HepG2 (cell line): ENCODE measurements around the gene SP140L. TPM values are rescaled to one million over a fixed set of nuclear protein-coding genes. Genes with fewer than 3 reads are reported as not detected.

Experiments
- ATAC-seq: fragments of 200-7000 bp; cut with Tn5 transposase; 3 replicates; pipeline ENCODE4 v1.9.1; 2020; ENCODE audit warnings: mild to moderate bottlenecking, moderate library complexity
- BruUV-seq: library from RNA; stranded (reverse); fragments of 400-500 nt; replicated peaks from 2 replicates; lab custom pipeline; 2021; lab: Mats Ljungman, UMichigan
- CTCF ChIA-PET: fragments of 300-600 bp; formaldehyde crosslinking; extraction: SDS; loops from one replicate; lab custom pipeline; 2021; ENCODE audit warnings: low total read pairs, inconsistent platforms, low intra/inter-chr PET ratio; lab: Yijun Ruan, JAX
- POLR2A ChIA-PET: fragments of 350-600 bp; sonication (Branson Sonifier 250); formaldehyde crosslinking; loops from one replicate; lab custom pipeline; 2020; ENCODE audit warnings: antibody characterized with exemption, inconsistent platforms; lab: Yijun Ruan, JAX
- DNase-seq: peaks from one replicate; pipeline ENCODE4 v3.0.0-alpha.2; 2015; ENCODE audit warnings: low spot score
- FAIRE-seq: peaks from 3 replicates; lab custom pipeline; 2011; peaks lifted over from hg19 to GRCh38; lab: Jason Lieb, UNC
- H2AFZ ChIP-seq: one replicate; pipeline ENCODE4 v1.6.1; 2011; ENCODE audit warnings: low read length, inconsistent platforms
- H3K27ac ChIP-seq: fragments of 300-600 bp; 3 replicates; pipeline ENCODE4 v1.8.0; 2011; ENCODE audit warnings: mixed run types, mild to moderate bottlenecking, mixed read lengths, low read length, inconsistent platforms; ENCODE audit not compliant: insufficient read depth; ENCODE audit errors: extremely low read length
- H3K27me3 ChIP-seq, 2 experiments: fragments of 200-600 bp in 1 of 2; 2 replicates in 1 of 2; 3 replicates in 1 of 2; pipeline versions ENCODE4 v1.6.0 to v1.8.0; 2011; ENCODE audit warnings: low read length in 2 of 2, mild to moderate bottlenecking in 2 of 2, moderate library complexity in 2 of 2, inconsistent platforms in 1 of 2; ENCODE audit not compliant: insufficient read depth in 2 of 2, control insufficient read depth in 1 of 2
- H3K36me3 ChIP-seq, 2 experiments: fragments of 200-600 bp in 1 of 2; replicated peaks in 1 of 2; 2 replicates in 1 of 2; 3 replicates in 1 of 2; pipeline versions ENCODE4 v1.5.1 to v1.8.0; 2011; ENCODE audit warnings: low read length in 2 of 2, inconsistent platforms in 1 of 2; ENCODE audit not compliant: insufficient read depth in 2 of 2, control insufficient read depth in 1 of 2
- H3K4me1 ChIP-seq: 2 replicates; pipeline ENCODE4 v1.5.1; 2012; ENCODE audit warnings: low read length, inconsistent platforms; ENCODE audit not compliant: insufficient read depth
- H3K4me2 ChIP-seq: 2 replicates; pipeline ENCODE4 v1.6.0; 2011; ENCODE audit warnings: low read depth, low read length, inconsistent platforms
- H3K4me3 ChIP-seq, 3 experiments: fragments of 200-600 bp in 1 of 3; sonication (generic), shearing (Covaris generic) in 1 of 3; replicated peaks in 1 of 3; 2 replicates each; pipeline ENCODE4 v1.5.1; 2011 to 2016; ENCODE audit warnings: low read length in 3 of 3, inconsistent platforms in 2 of 3, low read depth in 2 of 3, mild to moderate bottlenecking in 2 of 3, control low read depth in 1 of 3, mixed read lengths in 1 of 3; ENCODE audit not compliant: insufficient read depth in 1 of 3
- H3K79me2 ChIP-seq: one replicate; pipeline ENCODE4 v1.6.1; 2011; ENCODE audit warnings: low read length, inconsistent platforms; ENCODE audit not compliant: insufficient read depth
- H3K9ac ChIP-seq: 2 replicates; pipeline ENCODE4 v1.6.0; 2011; ENCODE audit warnings: mild to moderate bottlenecking, low read depth, low read length, inconsistent platforms; ENCODE audit not compliant: insufficient read depth
- H3K9me3 ChIP-seq: 2 replicates; pipeline ENCODE4 v1.5.1; 2012; ENCODE audit warnings: mild to moderate bottlenecking, low read length
- H4K20me1 ChIP-seq: 2 replicates; pipeline ENCODE4 v1.6.0; 2011; ENCODE audit warnings: inconsistent platforms, mild to moderate bottlenecking, low read length, moderate library complexity; ENCODE audit not compliant: insufficient read depth
- CREB1 ChIP-seq, 2 experiments: fragments of 450-650 bp in 1 of 2; IDR thresholded peaks; 2 replicates each; pipeline ENCODE4 v1.6.1; 2016 to 2017; ENCODE audit warnings: control low read depth in 1 of 2, mild to moderate bottlenecking in 1 of 2, missing compliant biosample characterization in 1 of 2, missing genetic modification characterization in 1 of 2
- DNMT3B ChIP-seq: conservative IDR thresholded peaks from 2 replicates; pipeline ENCODE4 v1.6.1; 2016; ENCODE audit warnings: missing biosample characterization, control low read depth
- HDAC1 ChIP-seq: sonication (generic); formaldehyde crosslinking; IDR thresholded peaks from 2 replicates; pipeline ENCODE4 v1.5.1; 2020; ENCODE audit warnings: mild to moderate bottlenecking, missing genetic modification reagents
- HMG20B ChIP-seq: conservative IDR thresholded peaks from 2 replicates; pipeline ENCODE4 v1.6.1; 2016; ENCODE audit warnings: missing genetic modification reagents, missing compliant biosample characterization
- HNRNPH1 ChIP-seq: fragments of 200-400 bp; formaldehyde crosslinking; optimal IDR thresholded peaks from 2 replicates; pipeline ENCODE3; 2017; ENCODE audit warnings: mild to moderate bottlenecking, low read depth, low read length
- HNRNPLL ChIP-seq: fragments of 200-400 bp; formaldehyde crosslinking; IDR thresholded peaks from 2 replicates; pipeline ENCODE4 v1.6.1; 2017; ENCODE audit warnings: mild to moderate bottlenecking, low read depth, low read length; ENCODE audit not compliant: poor library complexity, severe bottlenecking
- KDM5B ChIP-seq: sonication (generic); formaldehyde crosslinking; IDR thresholded peaks from 2 replicates; pipeline ENCODE4 v1.4.0; 2020; ENCODE audit warnings: missing genetic modification reagents, mild to moderate bottlenecking, borderline replicate concordance
- POGZ ChIP-seq: sonication (generic); formaldehyde crosslinking; IDR thresholded peaks from 2 replicates; pipeline ENCODE4 v1.4.0; 2020; ENCODE audit warnings: mild to moderate bottlenecking, missing genetic modification reagents
- RARA ChIP-seq: IDR thresholded peaks from 2 replicates; pipeline ENCODE4 v1.6.1; 2016; ENCODE audit warnings: missing genetic modification reagents, missing compliant biosample characterization
- STAG1 ChIP-seq: sonication (generic); formaldehyde crosslinking; IDR thresholded peaks from 2 replicates; pipeline ENCODE4 v1.4.0; 2020; ENCODE audit warnings: missing genetic modification reagents
- STAT5B ChIP-seq: sonication (generic); formaldehyde crosslinking; IDR thresholded peaks from 2 replicates; pipeline ENCODE4 v1.4.0; 2020; ENCODE audit warnings: missing genetic modification reagents
- TBL1XR1 ChIP-seq: fragments of 150-350 bp; IDR thresholded peaks from 2 replicates; pipeline ENCODE4 v1.6.1; 2014; ENCODE audit warnings: borderline replicate concordance, low read length; ENCODE audit not compliant: partially characterized antibody
- YEATS4 ChIP-seq: sonication (generic); formaldehyde crosslinking; IDR thresholded peaks from 2 replicates; pipeline ENCODE4 v1.4.0; 2020; ENCODE audit warnings: missing genetic modification reagents, borderline replicate concordance
- ZBTB20 ChIP-seq: sonication (generic); formaldehyde crosslinking; IDR thresholded peaks from 2 replicates; pipeline ENCODE4 v1.8.1; 2023; ENCODE audit warnings: missing genetic modification reagents, low read depth, mild to moderate bottlenecking, borderline replicate concordance
- ZNF766 ChIP-seq: sonication (generic); formaldehyde crosslinking; IDR thresholded peaks from 2 replicates; pipeline ENCODE4 v1.5.0; 2020; ENCODE audit warnings: missing genetic modification reagents, borderline replicate concordance
- in situ Hi-C: cut with HindIII; loops from 2 replicates; pipeline ENCODE4 v1.10.0; 2017; ENCODE audit warnings: low pct_unique_long_range_greater_than_20kb; ENCODE audit not compliant: extremely low pct_ligation_motif_present
- intact Hi-C: fragments of 100-400 bp; cut with micrococcal nuclease; formaldehyde crosslinking; loops from one replicate; pipeline ENCODE4 v1.10.0; 2022; ENCODE audit not compliant: unreplicated experiment
- polyA plus RNA-seq, 8 experiments: library from polyadenylated mRNA; depleted of rRNA in 3 of 8; stranded (reverse) in 7 of 8; unstranded in 1 of 8; fragments of >200 nt; fragmentation: Illumina TruSeq in 4 of 8; extraction: Trizol in 4 of 8; gene quantifications; 2 replicates each; pipeline versions ENCODE4 v1.2.1 to v1.2.3, GENCODE V29; 2011 to 2016; ENCODE audit warnings: low read depth in 4 of 8, missing spikeins in 1 of 8, mixed read lengths in 1 of 8; ENCODE audit not compliant: insufficient read depth in 1 of 8
- total RNA-seq, 5 experiments: library from RNA; depleted of rRNA; stranded (reverse); fragments of >200 nt; fragmentation: Illumina TruSeq; extraction: Trizol; gene quantifications; 2 replicates each; pipeline ENCODE4 v1.2.3, GENCODE V29; 2016; ENCODE audit warnings: low read depth in 1 of 5
- TF ChIP-seq, protein P1 (sequence below), 2 experiments: fragments of 450-650 bp in 1 of 2; sonication (generic) in 1 of 2; formaldehyde crosslinking in 1 of 2; IDR thresholded peaks; 2 replicates each; pipeline versions ENCODE4 v1.6.1 to v1.8.0; 2016 to 2022; ENCODE audit warnings: antibody characterized with exemption in 1 of 2, mild to moderate bottlenecking in 1 of 2, missing genetic modification reagents in 1 of 2
- TF ChIP-seq, protein P2 (sequence below): sonication (generic); formaldehyde crosslinking; IDR thresholded peaks from 2 replicates; pipeline ENCODE4 v1.8.1; 2023; ENCODE audit warnings: missing genetic modification reagents, mild to moderate bottlenecking, borderline replicate concordance

Gene SP140L
- total and polyA plus RNA-seq, 2 of the 13 experiments (the other 11 are each of a cell fraction or from before 2014, with no cell fraction given) = 10.9 to 17.5 TPM

DNA sequence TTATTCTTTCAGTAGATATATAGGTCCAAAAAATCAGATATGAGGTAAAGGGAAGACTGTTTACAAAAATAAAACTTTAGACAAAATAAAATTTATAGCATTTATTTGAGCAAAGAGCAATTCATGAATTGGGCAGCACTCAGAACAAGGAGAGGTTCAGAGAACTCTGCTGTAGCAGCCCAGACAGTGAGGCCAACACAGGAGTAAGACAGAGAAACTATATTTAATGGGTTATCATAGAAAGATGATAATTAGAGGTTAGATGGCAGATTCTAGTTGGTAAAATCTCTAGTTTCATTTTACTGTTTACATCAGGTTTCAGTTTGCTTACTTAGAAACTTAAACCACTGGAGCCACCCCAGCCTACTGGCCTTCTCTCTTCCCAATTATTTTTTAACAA lies 30.1 kb upstream of the SP140L start:
- CTCF ChIA-PET = no interaction called here
- H4K20me1 ChIP-seq = no peaks in the 10 kb centered on the region
- H3K4me1 ChIP-seq = no peaks in the 10 kb centered on the region
- TF ChIP-seq HNRNPH1 (no peak), HDAC1 (no peak), HNRNPLL (no peak), HMG20B (no peak), TBL1XR1 (no peak), KDM5B (CRISPR knock-in tag) (no peak), RARA (no peak), CREB1 (IDR thresholded peaks at IDR 0.05) (no peak), CREB1 (CRISPR knock-in tag; IDR thresholded peaks at IDR 0.05) (no peak), DNMT3B (no peak), ZBTB20 (CRISPR knock-in tag) (no peak), STAT5B (no peak), POGZ (CRISPR knock-in tag) (no peak), YEATS4 (CRISPR knock-in tag) (no peak), STAG1 (CRISPR knock-in tag) (no peak), ZNF766 (CRISPR knock-in tag) (no peak)
- TF ChIP-seq, protein P1, sequence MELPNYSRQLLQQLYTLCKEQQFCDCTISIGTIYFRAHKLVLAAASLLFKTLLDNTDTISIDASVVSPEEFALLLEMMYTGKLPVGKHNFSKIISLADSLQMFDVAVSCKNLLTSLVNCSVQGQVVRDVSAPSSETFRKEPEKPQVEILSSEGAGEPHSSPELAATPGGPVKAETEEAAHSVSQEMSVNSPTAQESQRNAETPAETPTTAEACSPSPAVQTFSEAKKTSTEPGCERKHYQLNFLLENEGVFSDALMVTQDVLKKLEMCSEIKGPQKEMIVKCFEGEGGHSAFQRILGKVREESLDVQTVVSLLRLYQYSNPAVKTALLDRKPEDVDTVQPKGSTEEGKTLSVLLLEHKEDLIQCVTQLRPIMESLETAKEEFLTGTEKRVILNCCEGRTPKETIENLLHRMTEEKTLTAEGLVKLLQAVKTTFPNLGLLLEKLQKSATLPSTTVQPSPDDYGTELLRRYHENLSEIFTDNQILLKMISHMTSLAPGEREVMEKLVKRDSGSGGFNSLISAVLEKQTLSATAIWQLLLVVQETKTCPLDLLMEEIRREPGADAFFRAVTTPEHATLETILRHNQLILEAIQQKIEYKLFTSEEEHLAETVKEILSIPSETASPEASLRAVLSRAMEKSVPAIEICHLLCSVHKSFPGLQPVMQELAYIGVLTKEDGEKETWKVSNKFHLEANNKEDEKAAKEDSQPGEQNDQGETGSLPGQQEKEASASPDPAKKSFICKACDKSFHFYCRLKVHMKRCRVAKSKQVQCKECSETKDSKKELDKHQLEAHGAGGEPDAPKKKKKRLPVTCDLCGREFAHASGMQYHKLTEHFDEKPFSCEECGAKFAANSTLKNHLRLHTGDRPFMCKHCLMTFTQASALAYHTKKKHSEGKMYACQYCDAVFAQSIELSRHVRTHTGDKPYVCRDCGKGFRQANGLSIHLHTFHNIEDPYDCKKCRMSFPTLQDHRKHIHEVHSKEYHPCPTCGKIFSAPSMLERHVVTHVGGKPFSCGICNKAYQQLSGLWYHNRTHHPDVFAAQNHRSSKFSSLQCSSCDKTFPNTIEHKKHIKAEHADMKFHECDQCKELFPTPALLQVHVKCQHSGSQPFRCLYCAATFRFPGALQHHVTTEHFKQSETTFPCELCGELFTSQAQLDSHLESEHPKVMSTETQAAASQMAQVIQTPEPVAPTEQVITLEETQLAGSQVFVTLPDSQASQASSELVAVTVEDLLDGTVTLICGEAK (IDR thresholded peaks at IDR 0.05) = no peak
- TF ChIP-seq, protein P1 (CRISPR knock-in tag; IDR thresholded peaks at IDR 0.05) = no peak
- TF ChIP-seq, protein P2, sequence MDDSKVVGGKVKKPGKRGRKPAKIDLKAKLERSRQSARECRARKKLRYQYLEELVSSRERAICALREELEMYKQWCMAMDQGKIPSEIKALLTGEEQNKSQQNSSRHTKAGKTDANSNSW (CRISPR knock-in tag) = no peak

More for the DNA sequence above, 30.1 kb upstream of the SP140L start:
- BruUV-seq = no TSS peak
- ATAC-seq (no peak), DNase-seq (no peak), FAIRE-seq (no peak)
- Histone ChIP-seq H3K27me3 (peaks cover 0 to 4% of the 10 kb centered on the region in 2 experiments; a peak in 2 of 5 replicates), H3K4me2 (no peak overlapping the region), H3K9me3 (no peaks in the 10 kb centered on the region), H3K9ac (no peak overlapping the region), H2AFZ (no peak overlapping the region), H3K27ac (no peak overlapping the region), H3K4me3 (no peak overlapping the region), H3K79me2 (no peaks in the 10 kb centered on the region), H3K36me3 (no peaks in the 10 kb centered on the region)
- POLR2A ChIA-PET = no interaction called here
- in situ Hi-C loops (no loop called here), intact Hi-C loops (no loop called here)
